ENCODE measurements around the gene CS. TPM values are rescaled to one million over a fixed set of nuclear protein-coding genes. Genes with fewer than 3 reads are reported as not detected.

The CS gene
- total RNA-seq, 3 donors from 2014 or later (not counting 1 experiment from before 2014, with no cell fraction given): 185 to 190 (median 188) TPM

DNA sequence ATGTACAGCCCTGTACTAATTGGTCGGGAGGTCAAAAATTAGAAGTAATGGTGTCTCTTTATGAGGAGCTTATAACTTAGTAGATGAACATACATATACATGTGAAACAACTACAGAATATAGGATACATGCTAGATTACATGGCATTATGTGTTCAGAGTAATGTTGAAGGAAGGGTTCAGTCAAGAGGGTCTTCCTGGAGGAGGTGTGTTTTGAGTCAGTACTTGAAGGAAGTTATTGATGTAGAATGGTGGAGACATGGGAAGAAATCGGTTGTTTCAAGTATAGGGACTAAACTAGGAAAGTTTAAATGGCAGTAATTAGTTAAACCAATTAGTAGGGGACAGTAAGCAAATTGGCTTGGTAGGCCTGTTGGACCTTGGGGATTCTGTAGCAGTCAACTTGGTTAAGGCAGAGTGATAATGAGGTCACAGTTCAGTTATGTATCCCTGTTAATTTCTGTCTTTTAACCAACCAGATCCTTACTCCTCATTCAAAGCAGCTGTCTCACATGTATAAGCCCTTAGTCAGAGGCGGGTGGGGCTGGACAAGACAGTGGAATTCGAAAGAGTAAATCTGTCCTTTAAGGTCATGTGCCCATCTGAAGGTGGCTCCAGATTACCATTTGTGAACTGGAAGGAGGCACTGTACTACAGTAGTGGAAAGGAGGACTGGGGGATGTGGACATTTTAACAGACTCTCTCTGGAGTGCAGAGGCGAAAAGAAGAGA is 38.5 kb downstream of the CS start:
- TF ChIP-seq, protein P1, sequence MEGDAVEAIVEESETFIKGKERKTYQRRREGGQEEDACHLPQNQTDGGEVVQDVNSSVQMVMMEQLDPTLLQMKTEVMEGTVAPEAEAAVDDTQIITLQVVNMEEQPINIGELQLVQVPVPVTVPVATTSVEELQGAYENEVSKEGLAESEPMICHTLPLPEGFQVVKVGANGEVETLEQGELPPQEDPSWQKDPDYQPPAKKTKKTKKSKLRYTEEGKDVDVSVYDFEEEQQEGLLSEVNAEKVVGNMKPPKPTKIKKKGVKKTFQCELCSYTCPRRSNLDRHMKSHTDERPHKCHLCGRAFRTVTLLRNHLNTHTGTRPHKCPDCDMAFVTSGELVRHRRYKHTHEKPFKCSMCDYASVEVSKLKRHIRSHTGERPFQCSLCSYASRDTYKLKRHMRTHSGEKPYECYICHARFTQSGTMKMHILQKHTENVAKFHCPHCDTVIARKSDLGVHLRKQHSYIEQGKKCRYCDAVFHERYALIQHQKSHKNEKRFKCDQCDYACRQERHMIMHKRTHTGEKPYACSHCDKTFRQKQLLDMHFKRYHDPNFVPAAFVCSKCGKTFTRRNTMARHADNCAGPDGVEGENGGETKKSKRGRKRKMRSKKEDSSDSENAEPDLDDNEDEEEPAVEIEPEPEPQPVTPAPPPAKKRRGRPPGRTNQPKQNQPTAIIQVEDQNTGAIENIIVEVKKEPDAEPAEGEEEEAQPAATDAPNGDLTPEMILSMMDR (IDR thresholded peaks at IDR 0.05): no peak
- WGBS (ENCODE audit: insufficient coverage): 94% methylated on average over 4 of the region's 5 CpGs
- ATAC-seq: no peak
- intact Hi-C loops (cut with micrococcal nuclease): no loop called here
- peaks cover 13 to 21% of the 10 kb centered on the region in 2 donors for H3K4me1 Mint-ChIP-seq
- Histone ChIP-seq H3K4me3 (ENCODE audit: low read length) (no peak overlapping the region), H3K4me1 (ENCODE audit: control insufficient read depth, insufficient read depth, low read length) (peaks cover 27% of the 10 kb centered on the region), H3K9me3 (ENCODE audit: control insufficient read depth, insufficient read depth, low read length) (no peaks in the 10 kb centered on the region), H3K27ac (ENCODE audit: low read length) (no peak overlapping the region), H3K36me3 (ENCODE audit: control insufficient read depth, insufficient read depth, low read length) (peaks cover 2% of the 10 kb centered on the region), H3K27me3 (ENCODE audit: control insufficient read depth, insufficient read depth, low read length) (no peaks in the 10 kb centered on the region)
- H3K9me3 Mint-ChIP-seq: no peaks in the 10 kb centered on the region
- H3K27ac Mint-ChIP-seq: no peak overlapping the region
- H3K36me3 Mint-ChIP-seq: no peaks in the 10 kb centered on the region
- DNase-seq: no peak
- H3K4me3 Mint-ChIP-seq: no peak overlapping the region
- no peaks in the 10 kb centered on the region for H3K27me3 Mint-ChIP-seq (ENCODE audit: low read depth in 2 of 2)

DNA sequence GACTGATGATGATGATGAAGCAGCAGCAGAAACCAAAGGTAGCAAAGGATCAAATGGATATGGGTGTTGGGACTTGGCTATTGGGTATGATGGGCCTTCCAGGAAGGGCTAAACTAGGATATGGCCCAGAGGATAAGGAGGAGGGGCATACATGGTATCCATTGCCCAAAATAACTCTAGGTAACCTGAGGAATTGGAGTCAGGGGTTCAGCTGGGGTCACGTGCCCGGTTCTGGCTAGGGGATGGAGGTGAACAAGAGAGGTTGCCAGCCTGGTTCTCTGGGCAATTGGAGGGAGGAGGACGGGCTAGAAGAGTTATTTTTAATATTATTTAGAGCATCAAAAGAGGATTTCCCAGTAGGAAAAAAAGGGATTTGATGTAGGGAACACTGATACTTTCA is 39.2 kb downstream of the CS start:
- H3K27ac Mint-ChIP-seq: no peak overlapping the region
- Histone ChIP-seq H3K9me3 (ENCODE audit: control insufficient read depth, insufficient read depth, low read length) (no peaks in the 10 kb centered on the region), H3K36me3 (ENCODE audit: control insufficient read depth, insufficient read depth, low read length) (peaks cover 8% of the 10 kb centered on the region), H3K27me3 (ENCODE audit: control insufficient read depth, insufficient read depth, low read length) (no peaks in the 10 kb centered on the region), H3K4me1 (ENCODE audit: control insufficient read depth, insufficient read depth, low read length) (peaks cover 24% of the 10 kb centered on the region), H3K27ac (ENCODE audit: low read length) (no peak overlapping the region), H3K4me3 (ENCODE audit: low read length) (no peak overlapping the region)
- H3K4me3 Mint-ChIP-seq: peak overlapping the region; percentile 62
- no peaks in the 10 kb centered on the region for H3K27me3 Mint-ChIP-seq (ENCODE audit: low read depth in 2 of 2)
- 100% methylated on average over 3 of the region's 3 CpGs for WGBS (ENCODE audit: insufficient coverage)
- DNase-seq: no peak
- no peaks in the 10 kb centered on the region for H3K36me3 Mint-ChIP-seq
- peaks cover 8 to 22% of the 10 kb centered on the region in 2 donors for H3K4me1 Mint-ChIP-seq
- no peaks in the 10 kb centered on the region for H3K9me3 Mint-ChIP-seq
- no peak for ATAC-seq
- TF ChIP-seq, protein P1 (IDR thresholded peaks at IDR 0.05): no peak
- intact Hi-C loops (cut with micrococcal nuclease): no loop called here

DNA sequence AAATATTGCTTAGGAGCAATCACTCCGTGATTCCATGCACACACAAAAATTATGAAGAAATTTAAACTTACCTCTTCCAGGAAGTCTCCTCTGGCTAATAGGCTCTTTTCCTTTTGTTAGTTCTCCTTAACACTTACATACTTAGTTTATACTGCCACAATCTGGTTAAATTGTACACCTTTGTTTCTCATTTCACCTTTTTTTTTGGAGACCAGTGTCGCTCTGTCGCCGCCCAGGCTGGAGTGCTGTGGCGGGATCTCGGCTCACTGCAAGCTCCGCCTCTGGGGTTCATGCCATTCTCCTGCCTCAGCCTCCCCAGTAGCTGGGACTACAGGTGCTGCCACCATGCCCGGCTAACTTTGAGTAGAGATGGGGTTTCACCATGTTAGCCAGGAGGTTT is 39.8 kb downstream of the CS start:
- no peak overlapping the region for H3K27ac Mint-ChIP-seq
- H3K4me1 Mint-ChIP-seq: peaks cover 8 to 26% of the 10 kb centered on the region in 2 donors
- no peaks in the 10 kb centered on the region for H3K9me3 Mint-ChIP-seq
- Histone ChIP-seq H3K9me3 (ENCODE audit: control insufficient read depth, insufficient read depth, low read length) (no peaks in the 10 kb centered on the region), H3K36me3 (ENCODE audit: control insufficient read depth, insufficient read depth, low read length) (peaks cover 13% of the 10 kb centered on the region), H3K27ac (ENCODE audit: low read length) (no peak overlapping the region), H3K4me1 (ENCODE audit: control insufficient read depth, insufficient read depth, low read length) (peaks cover 24% of the 10 kb centered on the region), H3K4me3 (ENCODE audit: low read length) (no peak overlapping the region), H3K27me3 (ENCODE audit: control insufficient read depth, insufficient read depth, low read length) (no peaks in the 10 kb centered on the region)
- intact Hi-C loops (cut with micrococcal nuclease): no loop called here
- no peaks in the 10 kb centered on the region for H3K36me3 Mint-ChIP-seq
- 94% methylated on average over 8 of the region's 8 CpGs for WGBS (ENCODE audit: insufficient coverage)
- H3K4me3 Mint-ChIP-seq: peak overlapping the region; percentile 62
- no peak for DNase-seq
- TF ChIP-seq, protein P1 (IDR thresholded peaks at IDR 0.05): no peak
- ATAC-seq: no peak
- no peaks in the 10 kb centered on the region for H3K27me3 Mint-ChIP-seq (ENCODE audit: low read depth in 2 of 2)

Measured in natural killer cell (primary cell).